Measurements from ENCODE around the gene SLC35F1.
"Not testable (repeated sequence)": the region's sequence is repeated elsewhere in the genome, so short reads cannot be mapped to it uniquely, and the experiment has no call there.

SLC35F1 gene

DNA sequence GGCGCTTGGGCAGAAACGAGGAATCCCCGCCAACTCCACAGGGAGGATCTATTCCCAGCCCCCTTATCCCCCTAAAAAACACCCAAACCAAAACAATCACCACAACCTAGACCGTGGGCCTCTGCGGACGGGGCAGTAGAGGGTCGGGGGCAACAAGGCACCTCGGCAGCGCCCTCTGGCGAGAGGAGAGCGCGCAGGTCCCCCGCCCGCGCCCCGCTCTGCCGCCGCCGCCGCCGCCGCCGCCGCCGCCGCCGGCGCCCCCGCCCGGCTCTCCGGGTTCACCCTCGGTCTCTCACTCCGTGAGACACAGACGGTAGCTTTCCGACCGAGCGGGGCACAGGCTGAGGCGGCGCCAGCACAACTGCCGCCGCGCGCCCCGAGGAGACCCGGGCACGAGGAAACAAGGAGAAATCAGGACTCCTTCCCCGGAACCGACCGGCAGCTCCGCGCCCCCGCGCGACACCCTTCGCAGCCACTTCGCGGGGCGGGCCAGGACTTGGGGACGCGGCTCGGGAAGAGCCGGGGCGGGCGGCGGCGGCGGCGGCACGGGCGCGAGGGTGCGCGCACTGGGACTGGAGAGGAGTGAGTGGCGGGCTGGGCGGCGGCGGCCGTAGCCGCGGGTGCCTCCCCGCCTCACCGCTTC is at the start of gene SLC35F1:
Gene SLC35F1, plus strand, starts transcription at position 307 of the 643 bp plus-strand sequence.
- DNase-seq = peak in 49 of 56 donors; percentile 7 to 75 (median 45)

DNA sequence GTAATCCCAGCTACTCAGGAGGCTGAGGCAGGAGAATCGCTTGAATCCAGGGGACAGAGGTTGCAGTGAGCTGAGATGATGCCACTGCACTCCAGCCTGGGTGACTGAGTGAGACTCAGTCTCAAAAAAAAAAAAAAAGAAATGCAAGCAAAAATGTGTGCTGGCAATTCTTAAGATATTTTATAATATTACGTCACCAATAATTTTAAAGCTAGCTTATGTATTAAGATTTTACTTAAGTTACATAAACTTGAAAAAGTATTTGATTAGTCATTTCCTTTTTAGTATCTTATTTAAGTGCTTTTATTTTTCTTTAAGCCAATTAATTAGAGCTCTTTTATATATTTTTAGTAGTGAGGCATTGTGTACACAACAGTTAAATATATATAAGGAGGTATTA is 48.5 kb upstream of the SLC35F1 start:
- not testable (repeated sequence) for DNase-seq

DNA sequence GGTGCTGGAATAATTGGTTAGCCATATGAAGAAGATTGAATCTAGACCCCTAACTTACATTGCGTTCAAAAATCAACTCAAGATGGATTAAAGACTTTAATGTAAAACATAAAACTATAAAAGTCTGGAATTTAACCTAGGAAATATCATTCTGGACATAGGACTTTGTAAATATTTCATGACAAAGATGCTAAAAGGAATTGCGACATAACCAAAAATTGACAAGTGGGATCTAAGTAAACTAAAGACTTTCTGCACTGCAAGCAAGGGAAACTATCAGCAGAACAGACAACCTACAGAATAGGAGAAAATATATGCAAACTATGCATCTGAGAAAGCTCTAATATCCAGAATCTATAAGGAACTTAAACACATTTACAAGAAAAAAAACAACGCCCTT is 45.5 kb upstream of the SLC35F1 start:
- DNase-seq = no peak

DNA sequence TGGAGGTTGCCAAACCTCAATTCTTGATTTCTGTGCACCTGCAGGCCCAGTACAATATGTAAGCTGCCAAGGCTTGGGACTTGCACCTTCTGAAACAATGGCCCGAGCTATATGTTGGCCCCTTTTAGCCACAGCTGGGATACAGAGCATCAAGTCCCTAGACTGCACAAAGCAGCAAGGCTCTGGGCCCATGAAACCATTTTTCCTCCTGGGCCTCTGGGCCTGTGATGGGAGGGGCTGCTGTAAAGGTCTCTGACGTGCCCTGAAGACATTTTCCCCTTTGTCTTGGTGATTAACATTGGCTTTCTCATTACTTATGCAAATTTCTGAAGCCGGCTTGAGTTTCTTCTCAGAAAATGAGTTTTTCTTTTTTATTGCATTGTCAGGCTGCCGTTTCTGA is 40.5 kb upstream of the SLC35F1 start:
- no peak for DNase-seq

DNA sequence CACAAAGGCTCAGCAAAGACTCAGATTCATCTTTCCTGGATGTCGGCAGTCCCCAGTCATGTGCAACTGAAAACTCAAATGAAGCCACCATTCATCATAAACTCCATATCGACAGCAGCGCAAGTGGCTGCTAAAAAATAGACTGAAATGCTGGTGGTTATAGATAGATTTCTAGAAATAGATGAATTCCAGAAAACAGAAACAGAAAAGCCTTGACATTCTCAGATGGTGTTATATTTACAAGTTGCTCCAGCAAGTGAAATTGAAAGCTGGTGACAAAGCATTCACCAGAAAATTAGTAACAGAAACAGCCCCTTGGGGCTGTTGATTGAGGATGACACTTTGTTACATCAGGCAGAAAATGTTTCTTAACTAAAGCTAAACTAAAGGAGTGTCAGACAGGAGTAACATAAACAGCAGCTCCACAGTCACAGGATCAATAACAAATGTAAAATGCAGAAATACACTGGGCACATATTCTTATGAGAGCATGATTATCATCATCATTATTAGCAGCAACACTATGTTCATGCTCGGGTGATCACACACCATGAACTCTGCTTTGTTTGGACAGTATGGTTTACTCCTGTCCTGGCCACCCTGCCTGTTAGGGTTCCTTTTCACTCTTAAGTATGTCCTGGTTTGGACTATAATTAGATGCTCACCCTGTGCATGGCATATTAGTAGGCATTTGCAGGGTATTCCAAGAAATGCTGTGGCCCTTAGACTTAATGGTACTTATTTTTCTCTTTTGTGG is 36.4 kb upstream of the SLC35F1 start:
- DNase-seq = no peak

DNA sequence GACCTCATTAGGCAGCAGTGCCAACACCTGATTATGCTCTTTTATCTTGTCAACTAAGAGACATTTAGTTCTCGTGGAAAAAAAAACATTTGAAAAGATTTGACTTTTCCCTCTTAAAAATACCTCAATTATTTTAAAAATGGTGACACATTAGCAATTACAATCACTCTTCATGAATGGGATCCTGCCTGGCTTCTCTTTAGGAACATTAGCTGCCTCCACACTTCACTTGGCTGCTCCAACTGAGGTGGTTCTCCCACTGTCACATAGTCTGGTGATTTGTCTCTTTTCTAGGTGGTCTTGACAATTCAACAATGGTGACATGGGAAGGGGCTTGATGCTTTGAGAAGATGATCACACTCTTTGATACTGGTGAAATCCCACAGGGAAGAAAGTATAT is 26.2 kb upstream of the SLC35F1 start:
- no peak for DNase-seq

DNA sequence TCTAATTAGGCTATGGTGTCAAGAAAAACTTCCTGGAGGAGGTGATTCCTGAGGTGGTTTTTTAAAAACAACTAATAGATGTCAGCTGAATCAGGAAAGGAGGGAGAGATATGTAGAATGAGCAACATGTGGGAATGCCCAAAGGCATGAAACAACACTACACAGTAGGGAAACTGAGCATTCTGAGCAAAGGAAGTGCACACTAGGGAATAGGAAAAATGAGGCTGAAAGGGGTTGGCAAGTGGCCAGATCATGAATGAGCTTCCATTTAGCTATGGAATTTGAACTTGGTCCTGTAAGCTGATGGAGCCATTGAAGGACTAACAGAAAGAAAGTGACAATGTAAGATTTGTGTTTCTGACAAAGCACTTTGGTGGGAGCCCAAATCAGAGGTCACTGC is 16.9 kb upstream of the SLC35F1 start:
- DNase-seq = no peak

DNA sequence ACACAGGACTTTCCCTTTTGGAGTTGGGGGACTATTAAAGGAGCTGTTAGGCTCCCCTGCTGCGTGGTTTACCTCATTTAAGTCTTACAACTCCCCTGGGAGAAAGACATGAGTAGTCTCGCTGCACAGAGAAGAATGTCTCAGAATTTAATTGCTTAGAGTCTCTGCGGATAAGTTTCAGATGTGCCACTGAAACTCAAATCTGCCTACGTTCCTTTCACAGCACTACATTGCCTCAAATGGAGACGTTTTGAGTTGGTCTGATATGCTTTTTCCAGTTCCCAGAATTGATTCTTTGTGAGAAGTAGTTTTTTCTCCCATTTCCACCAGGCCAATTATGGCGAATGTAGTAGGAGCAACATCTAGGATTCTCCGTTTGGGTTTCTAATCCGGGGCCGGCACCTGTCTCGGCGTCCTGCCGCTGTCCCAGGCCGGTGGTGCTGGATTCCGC is 532 bp upstream of the SLC35F1 start:
- peak in 2 of 56 donors; percentile 42 to 49 for DNase-seq

DNA sequence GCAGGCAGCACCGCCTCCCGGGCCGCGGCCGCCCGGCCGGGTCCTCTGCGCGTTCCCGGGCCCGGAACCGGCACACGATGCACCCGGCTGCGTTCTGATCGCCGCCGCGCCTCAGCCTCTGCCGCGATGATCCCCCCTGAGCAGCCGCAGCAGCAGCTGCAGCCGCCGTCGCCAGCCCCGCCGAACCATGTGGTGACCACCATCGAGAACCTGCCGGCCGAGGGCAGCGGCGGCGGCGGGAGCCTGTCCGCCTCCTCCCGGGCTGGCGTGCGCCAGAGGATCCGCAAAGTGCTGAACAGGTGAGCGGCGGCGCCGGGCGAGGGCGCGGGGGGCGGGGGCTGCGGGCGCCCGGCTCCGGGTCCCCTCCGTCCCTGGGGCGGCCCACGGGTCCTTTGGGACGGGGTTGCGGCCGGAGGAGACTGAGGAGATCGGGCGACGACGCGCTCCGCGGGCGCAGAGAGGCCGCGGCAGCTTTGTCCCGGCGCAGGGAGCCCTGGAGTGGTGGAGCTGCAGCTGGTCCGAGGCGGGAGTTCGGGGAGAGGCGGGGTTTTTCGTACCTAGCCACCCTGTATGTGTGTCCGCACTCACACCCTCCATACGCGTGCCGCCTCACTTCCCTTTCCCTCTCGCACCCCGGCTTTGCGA is 659 bp downstream of the SLC35F1 start:
- peak in 13 of 56 donors; percentile 4 to 59 (median 28) for DNase-seq

DNA sequence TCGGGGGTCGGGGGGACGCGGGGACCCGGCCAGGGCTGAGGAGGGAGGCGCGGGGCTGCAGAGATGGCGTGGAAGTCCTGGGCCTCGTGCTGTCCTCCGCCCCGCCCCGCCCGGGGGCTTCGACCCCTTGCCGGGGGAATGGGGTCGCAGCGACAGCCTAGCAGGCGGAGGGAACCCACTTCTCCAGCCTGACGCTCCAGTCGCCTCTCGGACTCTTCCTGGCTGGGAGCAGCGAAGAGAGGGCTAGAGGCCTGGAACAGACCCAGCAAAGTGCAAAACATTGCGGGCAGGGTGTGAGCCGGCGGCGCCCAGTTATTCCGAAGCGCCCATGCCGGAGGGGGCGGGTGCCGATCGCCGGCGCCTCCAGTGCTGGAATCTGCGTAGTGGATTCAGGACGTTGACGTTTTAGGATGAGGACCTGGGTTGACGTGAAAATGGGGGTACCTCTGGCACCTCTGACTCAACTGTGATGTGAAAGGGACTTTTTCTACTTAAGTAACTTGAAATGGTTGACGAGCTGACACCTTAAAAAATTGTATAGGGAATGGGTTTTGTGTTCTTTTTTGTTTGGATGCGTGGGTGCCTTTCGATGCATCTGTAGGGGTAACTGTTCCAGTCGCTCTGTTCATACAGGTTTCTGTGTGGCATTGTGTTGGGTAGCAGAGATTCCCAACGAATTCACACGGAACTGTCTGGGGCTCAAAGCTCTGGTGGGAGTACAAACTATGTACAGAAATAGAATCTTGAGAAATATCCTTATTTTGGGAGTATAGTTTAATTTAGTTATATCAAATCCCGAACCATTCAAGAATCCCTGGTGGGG is 1.4 kb downstream of the SLC35F1 start:
- DNase-seq = peak in 32 of 56 donors; percentile 4 to 53 (median 20)

DNA sequence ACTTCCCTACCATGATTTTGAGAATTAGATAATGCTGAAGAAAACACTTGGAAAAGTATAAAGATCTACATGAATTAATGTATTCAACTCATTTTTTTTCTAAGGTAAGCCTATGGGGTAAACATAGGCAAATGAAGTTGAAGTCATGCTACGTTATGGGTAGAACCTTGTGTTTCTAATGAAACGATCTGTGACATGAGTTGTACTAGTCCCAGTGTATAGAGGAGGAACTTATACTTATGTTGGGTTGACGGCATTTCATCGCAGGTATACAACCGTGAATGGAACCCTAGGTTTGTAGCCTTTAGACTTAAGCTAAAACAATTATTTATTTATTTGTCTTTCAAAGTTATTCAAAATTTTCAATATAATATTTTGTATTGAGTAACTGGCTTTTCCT is 2.6 kb downstream of the SLC35F1 start:
- no peak for DNase-seq

DNA sequence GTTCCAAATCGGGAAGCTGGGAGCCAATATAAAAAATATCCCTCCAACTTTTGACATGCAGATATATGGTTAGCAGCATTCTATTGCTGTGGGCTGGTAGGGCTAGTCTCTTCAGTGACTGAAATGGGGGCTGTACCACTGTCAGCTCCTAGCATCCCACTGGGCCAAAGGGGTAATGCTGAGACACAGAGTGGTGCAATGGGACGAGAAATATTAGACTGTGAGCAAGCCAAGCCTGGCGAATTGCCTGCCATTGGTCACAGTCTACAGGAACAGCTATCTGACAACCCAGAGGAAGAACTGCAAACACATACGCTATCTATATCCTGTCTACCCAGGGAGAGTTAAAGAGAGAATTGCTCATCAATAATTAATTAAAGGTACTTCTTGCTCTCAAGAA is 3.5 kb downstream of the SLC35F1 start:
- no peak for DNase-seq

DNA sequence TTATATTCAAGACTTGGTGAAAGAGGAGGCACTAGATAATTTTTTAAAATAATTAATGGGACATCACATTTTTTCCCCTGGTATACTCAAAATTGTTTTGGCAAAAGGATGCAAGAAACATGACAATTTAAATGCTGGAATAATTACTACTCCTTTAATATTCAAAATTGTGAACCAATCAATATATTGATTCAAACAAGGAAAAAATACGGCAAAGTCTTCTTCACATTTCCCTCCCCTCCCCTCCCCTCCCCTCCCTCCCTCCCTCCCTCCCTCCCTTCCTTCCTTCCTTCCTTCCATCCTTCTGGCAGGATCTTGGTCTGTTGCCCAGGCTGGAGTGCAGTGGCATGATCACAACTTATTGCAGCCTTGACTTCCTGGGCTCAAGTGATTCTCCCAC is 4.1 kb downstream of the SLC35F1 start:
- DNase-seq = no peak

DNA sequence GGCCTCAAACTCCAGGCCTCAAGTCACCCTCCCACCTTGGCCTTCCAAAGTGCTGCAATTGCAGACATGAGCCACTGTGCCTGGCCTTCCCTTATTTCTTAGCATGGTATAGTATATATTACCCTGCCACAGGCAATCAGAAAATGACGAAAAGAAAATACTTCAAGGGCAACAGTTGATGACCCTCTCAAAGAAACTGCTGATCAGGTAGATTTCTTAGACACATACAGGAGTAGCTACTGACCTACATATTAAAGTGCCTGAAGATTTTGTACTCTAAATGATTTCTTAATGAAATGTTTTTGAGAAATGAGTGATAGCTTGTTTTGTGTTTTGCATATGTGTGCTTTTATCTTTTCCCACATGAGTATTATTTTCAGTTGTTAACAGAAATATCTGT is 4.6 kb downstream of the SLC35F1 start:
- no peak for DNase-seq

DNA sequence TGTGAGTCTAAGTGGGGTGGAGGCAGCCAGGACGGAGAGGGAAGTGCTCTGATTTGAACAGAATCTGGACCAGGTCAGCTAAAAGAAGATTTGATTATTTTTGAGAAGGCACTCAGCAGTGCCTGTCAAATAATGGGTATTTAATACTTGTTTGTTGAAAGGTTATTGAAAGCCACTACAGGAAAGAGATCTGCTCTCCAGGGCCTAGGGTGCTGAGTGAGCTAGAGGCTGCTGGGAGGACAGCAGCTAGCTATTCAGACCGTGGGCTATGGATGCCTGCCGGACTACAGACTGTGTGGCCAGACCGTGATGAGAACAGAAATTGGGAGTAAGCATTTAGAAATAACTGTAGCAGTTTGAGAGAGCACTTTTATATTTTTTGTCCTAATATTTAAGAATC is 8.8 kb downstream of the SLC35F1 start:
- DNase-seq = no peak

DNA sequence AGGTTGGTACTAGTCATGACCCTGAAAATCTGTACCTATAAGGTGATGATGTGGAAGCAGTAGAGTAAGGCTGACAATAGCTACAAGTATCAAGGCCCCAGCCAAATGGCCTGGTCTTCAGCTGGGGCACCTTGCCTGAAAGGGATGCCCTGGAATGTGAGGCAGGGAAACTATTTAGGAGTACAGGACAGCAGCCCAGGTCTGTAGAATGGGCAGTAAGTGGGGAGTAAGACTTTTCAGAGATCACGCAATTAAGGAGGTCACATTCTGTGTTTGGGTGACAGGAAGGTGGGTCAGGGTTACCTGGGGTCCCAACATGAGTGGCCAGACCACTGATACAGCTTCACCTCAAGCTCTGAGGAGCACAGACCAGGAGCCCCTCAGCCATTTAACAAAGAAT is 9.4 kb downstream of the SLC35F1 start:
- no peak for DNase-seq

DNA sequence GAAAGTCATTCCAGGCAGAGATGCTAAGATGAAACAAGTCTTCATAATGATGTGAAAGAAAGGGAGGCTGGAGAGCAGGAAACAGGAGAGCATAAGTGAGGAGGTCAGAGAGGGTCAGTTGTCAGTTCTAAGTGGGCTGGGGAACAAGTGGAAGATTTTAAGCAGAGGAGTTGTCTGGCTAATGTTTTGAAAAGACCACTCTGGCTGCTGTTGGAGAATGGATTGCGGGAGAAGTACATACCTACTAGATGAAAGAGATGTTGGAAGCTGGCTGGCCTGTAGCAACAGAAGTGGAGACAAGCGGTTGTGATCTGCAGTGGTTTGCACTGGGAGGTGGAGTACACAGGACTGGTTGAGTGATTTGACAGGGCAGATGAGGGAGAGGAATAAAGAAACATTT is 10.1 kb downstream of the SLC35F1 start:
- no peak for DNase-seq

DNA sequence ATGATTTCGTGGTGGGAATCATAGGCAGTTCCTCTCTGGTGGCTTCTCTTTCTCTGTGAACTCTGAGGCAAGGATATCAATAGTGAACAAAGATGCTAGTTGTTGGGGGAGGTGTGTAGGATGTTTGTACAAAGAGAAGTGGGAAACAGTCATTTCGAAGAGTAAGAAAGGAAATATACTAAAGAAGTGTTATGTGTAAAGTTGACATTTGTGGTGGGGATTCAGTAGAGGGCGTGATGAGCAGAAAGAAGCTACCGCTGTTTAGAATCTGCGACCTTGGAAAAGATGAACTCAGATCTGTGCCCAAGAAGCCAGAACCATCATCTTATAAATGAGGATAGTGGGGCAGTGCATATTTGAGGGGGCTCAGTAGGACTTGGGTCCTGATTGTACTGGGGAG is 11.4 kb downstream of the SLC35F1 start:
- no peak for DNase-seq

DNA sequence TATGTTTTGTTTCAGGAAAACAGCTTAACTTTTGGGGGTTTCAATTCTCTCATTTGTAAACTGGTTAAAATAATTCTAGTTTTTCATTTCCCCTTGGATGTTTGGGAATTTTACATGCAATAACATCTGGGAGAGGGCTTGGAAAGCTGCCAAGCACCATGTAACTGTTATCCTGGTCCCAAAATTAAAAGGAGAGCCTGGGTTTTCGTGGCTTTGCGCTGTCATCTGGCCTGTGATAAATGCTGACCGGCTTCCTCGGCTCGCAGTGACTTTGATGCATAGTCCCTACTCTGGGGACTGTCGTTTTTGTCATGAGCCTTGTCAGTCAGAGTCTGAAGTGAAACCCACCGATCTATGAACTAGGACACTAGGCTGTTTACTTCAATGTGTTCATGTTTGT is 12.2 kb downstream of the SLC35F1 start:
- no peak for DNase-seq

DNA sequence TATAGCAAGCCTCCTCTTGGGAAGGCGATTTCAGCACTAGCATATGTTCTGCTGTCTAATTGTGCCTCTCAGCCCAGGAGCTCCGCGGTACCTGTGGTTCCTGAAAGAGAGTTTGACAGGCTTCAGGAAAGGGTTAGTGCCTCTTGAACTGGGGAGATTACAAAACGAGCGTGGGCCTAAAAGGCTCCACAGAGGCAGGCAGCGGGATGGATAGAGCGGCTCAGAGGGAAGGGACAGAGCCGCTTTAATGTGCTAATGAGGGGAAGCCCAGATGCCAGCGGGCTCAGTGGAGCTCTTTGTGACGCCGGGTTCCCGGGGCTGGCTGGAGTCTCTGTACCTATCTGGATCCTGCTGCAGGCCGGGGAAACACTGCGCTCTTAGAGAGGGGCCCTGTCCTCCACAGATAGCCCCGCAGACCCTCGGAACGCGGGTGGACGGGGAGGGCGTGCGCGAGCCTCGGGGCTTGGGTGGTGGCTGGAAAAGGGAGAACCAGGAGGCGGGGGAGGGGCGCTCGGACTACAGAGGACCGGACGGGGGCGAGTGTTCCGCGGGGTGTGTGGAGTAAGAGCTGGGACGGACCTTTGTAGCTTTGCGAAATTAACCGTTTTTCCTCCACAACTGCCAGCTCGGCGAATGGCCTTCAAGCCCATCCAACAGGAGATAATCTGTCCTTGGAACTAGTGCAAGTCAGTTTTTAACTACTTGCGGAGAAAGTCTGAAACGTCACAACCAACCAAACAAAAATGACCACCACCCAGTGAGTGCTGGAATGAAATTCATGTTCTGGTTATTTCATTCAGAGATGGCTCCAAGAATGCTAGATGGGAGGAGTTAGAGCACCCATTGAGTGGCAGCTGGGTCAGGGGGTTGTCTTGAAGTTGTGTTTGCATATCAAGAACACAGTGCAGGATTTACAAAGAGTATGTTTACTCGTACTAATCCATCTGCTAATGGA is 13.0 kb downstream of the SLC35F1 start:
- DNase-seq = peak in 51 of 56 donors; percentile 12 to 79 (median 53)
